SK-N-MC (cell line): ENCODE data around the gene PCNT.

Source experiments
- EZH2 ChIP-seq: fragments of 200-600 bp; sonication (generic); IDR thresholded peaks from one replicate; pipeline ENCODE4 v1.6.1; 2017; ENCODE audit warnings: antibody characterized with exemption
- FOXP2 ChIP-seq: optimal IDR thresholded peaks from 2 replicates; pipeline ENCODE3; 2011; ENCODE audit warnings: mild to moderate bottlenecking, moderate library complexity; ENCODE audit not compliant: insufficient read depth; ENCODE audit errors: extremely low read length, control extremely low read depth
- POLR2AphosphoS5 ChIP-seq: IDR thresholded peaks from 2 replicates; pipeline ENCODE4 v1.6.1; 2012; ENCODE audit warnings: mild to moderate bottlenecking, low read depth, low read length, borderline replicate concordance

GRCh38 chr21:46369520-46370235 lies 45.7 kb downstream of the PCNT start:
- TF ChIP-seq POLR2AphosphoS5: no peak
- TF ChIP-seq EZH2: no peak
- no peak for TF ChIP-seq FOXP2
